CD4-positive, alpha-beta T cell (primary cell): ENCODE results near the gene MEIKIN. TPM values are rescaled to one million over a fixed set of nuclear protein-coding genes. Genes with fewer than 3 reads are reported as not detected.

Source experiments
- ATAC-seq: fragments of 200-7000 bp; cut with Tn5 transposase; one replicate; pipeline ENCODE4 v1.10.0; 2022; ENCODE audit warnings: mild to moderate bottlenecking; ENCODE audit not compliant: poor library complexity
- CTCF ChIA-PET: fragments of 350-600 bp; sonication (Branson Sonifier 250); formaldehyde crosslinking; loops from one replicate; lab custom pipeline; 2021; ENCODE audit warnings: antibody characterized with exemption, inconsistent platforms; lab: Charles Lee
- POLR2A ChIA-PET: fragments of 350-600 bp; sonication (Branson Sonifier 250); formaldehyde crosslinking; loops from one replicate; lab custom pipeline; 2021; ENCODE audit warnings: antibody characterized with exemption, inconsistent platforms; lab: Charles Lee
- DNase-seq, 14 experiments: peaks; one replicate each; pipeline ENCODE4 v3.0.0-alpha.2; 2013 to 2020; ENCODE audit warnings: mixed read lengths in 2 of 14
- H3K27ac ChIP-seq, 2 donors: one replicate each; pipeline versions ENCODE4 v1.5.1 to v1.7.0; 2013; ENCODE audit warnings: low read length in 2 of 2, low read depth in 1 of 2, mild to moderate bottlenecking in 1 of 2
- H3K27me3 ChIP-seq, 2 experiments: 1 replicate in 1 of 2; 2 replicates in 1 of 2; pipeline versions ENCODE4 v1.6.1 to v1.7.0; 2013; ENCODE audit warnings: low read length in 2 of 2, control low read depth in 1 of 2, mild to moderate bottlenecking in 1 of 2, moderate library complexity in 1 of 2; ENCODE audit not compliant: insufficient read depth in 2 of 2, control insufficient read depth in 1 of 2
- H3K36me3 ChIP-seq: one replicate; pipeline ENCODE4 v1.6.1; 2013; ENCODE audit warnings: low read length, control low read depth; ENCODE audit not compliant: insufficient read depth
- H3K4me1 ChIP-seq: one replicate; pipeline ENCODE4 v1.6.1; 2013; ENCODE audit warnings: low read length, control low read depth; ENCODE audit not compliant: insufficient read depth
- H3K4me3 ChIP-seq: one replicate; pipeline ENCODE4 v1.5.1; 2013; ENCODE audit warnings: mild to moderate bottlenecking, low read length, moderate library complexity
- H3K9me3 ChIP-seq, 2 experiments: 1 replicate in 1 of 2; 2 replicates in 1 of 2; pipeline versions ENCODE4 v1.6.1 to v1.7.0; 2013; ENCODE audit warnings: low read length in 2 of 2, mild to moderate bottlenecking in 2 of 2, control low read depth in 1 of 2, moderate library complexity in 1 of 2; ENCODE audit not compliant: control insufficient read depth in 1 of 2, insufficient read depth in 1 of 2
- H3K27ac Mint-ChIP-seq: one replicate; pipeline ENCODE4 v1.8.0; 2020; ENCODE audit warnings: mixed read lengths
- H3K27me3 Mint-ChIP-seq: one replicate; pipeline ENCODE4 v1.8.0; 2021; ENCODE audit warnings: mixed read lengths
- H3K36me3 Mint-ChIP-seq: one replicate; pipeline ENCODE4 v1.8.0; 2021; ENCODE audit warnings: low read depth, mixed read lengths
- H3K4me1 Mint-ChIP-seq: one replicate; pipeline ENCODE4 v1.8.0; 2021; ENCODE audit warnings: low read depth, mixed read lengths
- H3K4me3 Mint-ChIP-seq: one replicate; pipeline ENCODE4 v1.8.0; 2020; ENCODE audit warnings: mild to moderate bottlenecking, mixed read lengths
- H3K9me3 Mint-ChIP-seq: one replicate; pipeline ENCODE4 v1.8.0; 2020; ENCODE audit warnings: mixed read lengths
- CTCF ChIP-seq: fragments of 200-600 bp; IDR thresholded peaks from one replicate; pipeline ENCODE4 v1.8.0; 2022; ENCODE audit warnings: antibody characterized with exemption, mild to moderate bottlenecking
- intact Hi-C, 2 experiments: fragments of 100-400 bp; cut with DNase I in 1 of 2; cut with micrococcal nuclease in 1 of 2; formaldehyde crosslinking; loops; one replicate each; pipeline versions ENCODE4 v1.15.1 to v1.9.0; 2023 to 2025; cut with DNase I, micrococcal nuclease
- total RNA-seq, 174 experiments: library from RNA in 2 of 174; stranded (reverse) in 2 of 174; gene quantifications; one replicate each; pipeline ENCODE4 v1.2.3 and lab custom pipeline; 2021 to 2026

MEIKIN gene
- total RNA-seq, 2 experiments from 2014 or later, result not detected

DNA sequence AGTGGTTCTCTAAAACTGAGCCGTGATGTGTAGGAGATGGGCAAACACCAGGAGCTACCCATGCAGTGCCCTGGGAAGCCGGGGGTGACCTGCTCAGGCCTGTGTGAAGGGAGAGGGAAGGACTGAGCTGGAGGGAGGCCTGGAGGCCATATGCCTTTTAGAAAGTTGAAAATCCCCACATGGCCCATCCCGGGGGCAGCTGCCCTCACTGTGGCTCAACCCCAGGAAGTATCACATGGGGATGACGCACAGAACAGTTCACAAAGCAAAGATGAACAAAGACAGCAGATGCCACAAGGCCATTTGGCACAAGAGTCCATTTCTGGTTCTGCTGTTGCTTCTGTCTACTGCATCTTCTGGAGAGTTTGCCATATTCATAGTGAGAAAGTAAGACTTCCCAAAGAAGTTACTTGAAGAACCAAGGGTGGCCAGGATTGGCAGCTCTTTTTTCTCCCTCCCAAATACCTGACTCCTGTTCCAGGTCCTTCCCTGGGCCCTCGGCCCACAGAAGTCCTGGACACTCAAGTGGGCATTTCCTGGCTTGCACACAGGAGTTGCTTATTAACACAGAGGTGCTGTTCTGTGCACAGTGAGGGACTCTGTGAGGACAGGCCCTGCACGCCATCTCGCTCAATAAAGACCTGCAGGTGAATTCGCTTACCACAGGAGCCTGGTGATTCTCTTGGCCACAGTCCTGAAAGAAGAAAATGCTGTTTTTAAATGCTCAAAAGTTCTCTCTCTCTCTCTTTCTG lies 40.9 kb upstream of the MEIKIN start:
- Histone ChIP-seq H3K36me3 (no peaks in the 10 kb centered on the region), H3K9me3 (no peaks in the 10 kb centered on the region), H3K4me3 (no peak overlapping the region), H3K4me1 (peaks cover 10% of the 10 kb centered on the region), H3K27me3 (no peaks in the 10 kb centered on the region), H3K27ac (no peak overlapping the region)
- peaks cover 11% of the 10 kb centered on the region for H3K4me1 Mint-ChIP-seq
- no peak for ATAC-seq
- no peaks in the 10 kb centered on the region for H3K9me3 Mint-ChIP-seq
- no peaks in the 10 kb centered on the region for H3K27me3 Mint-ChIP-seq
- no peak overlapping the region for H3K27ac Mint-ChIP-seq
- H3K4me3 Mint-ChIP-seq, result no peak overlapping the region
- no peak for DNase-seq
- no peak for TF ChIP-seq CTCF
- intact Hi-C loops, result no loop called here
- POLR2A ChIA-PET, result no interaction called here
- no peaks in the 10 kb centered on the region for H3K36me3 Mint-ChIP-seq
- CTCF ChIA-PET, result no interaction called here

DNA sequence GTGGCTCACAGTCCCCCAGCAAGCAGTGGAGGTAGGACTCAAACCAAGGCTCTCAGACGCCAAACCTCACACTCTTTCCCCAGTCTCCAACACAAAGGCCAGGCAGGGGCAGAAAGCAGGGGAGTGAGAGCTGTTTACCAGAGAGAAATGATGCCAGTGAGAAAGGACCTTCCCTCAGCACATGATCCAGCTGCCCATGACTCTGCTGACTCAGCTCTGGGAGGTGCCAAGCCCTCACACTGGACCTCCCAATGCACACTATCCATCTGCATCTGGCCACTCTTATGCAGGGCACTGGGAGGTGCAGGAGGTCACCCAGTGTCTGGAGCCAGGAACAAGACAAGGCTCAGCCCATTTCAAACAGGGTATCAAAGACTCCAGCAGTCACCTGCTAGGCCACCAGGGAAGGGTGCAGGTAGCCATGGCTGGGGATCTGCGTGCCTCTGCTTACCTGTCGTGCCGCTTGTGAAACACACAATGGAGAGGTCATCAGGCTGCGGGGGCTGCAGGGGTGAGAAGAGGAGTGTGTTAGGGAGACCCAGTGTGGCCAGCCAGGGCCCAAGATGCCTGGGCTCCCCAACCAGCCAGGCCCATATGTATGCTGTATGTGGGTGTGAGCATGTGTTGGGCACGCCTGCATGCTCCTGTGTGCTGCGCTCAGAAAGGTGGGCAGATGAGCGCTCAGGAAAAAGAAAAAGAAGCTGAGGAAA lies 39.6 kb upstream of the MEIKIN start:
- no peak overlapping the region for H3K4me3 ChIP-seq
- H3K27ac ChIP-seq, result no peak overlapping the region
- peaks cover 11% of the 10 kb centered on the region for H3K4me1 Mint-ChIP-seq
- no peaks in the 10 kb centered on the region for H3K36me3 Mint-ChIP-seq
- no peak for DNase-seq
- H3K27me3 Mint-ChIP-seq, result no peaks in the 10 kb centered on the region
- H3K4me3 Mint-ChIP-seq, result no peak overlapping the region
- TF ChIP-seq CTCF, result no peak
- no peaks in the 10 kb centered on the region for H3K9me3 ChIP-seq
- H3K4me1 ChIP-seq, result peaks cover 10% of the 10 kb centered on the region
- no peaks in the 10 kb centered on the region for H3K27me3 ChIP-seq
- ATAC-seq, result no peak
- H3K36me3 ChIP-seq, result no peaks in the 10 kb centered on the region
- ChIA-PET POLR2A (no interaction called here), CTCF (no interaction called here)
- H3K27ac Mint-ChIP-seq, result no peak overlapping the region
- H3K9me3 Mint-ChIP-seq, result no peaks in the 10 kb centered on the region
- intact Hi-C loops, result no loop called here

DNA sequence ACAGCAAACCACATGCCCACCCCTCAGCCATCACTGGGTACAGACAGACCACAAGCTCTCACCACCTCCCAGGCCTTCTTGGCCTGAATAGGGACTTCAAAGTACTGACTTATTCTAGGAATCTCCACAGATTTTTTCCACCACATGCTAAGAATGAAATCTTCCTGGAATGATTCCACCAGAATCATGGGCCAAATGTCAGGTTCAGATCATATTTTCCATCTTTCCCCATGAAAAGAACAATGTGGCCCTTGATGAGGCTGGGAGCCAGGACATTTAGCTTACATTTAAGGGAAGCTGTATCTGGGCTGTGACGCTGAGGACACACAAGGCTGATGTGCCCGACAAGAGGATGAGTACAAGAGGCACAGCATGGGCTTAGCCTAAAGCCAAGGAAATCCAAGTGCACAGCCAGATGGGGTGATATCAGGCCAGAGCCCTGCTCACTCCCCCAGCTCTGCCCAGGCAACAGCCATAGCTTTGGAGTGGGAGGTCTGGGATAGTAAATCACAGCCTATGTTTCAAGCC lies 37.8 kb upstream of the MEIKIN start:
- H3K36me3 Mint-ChIP-seq, result no peaks in the 10 kb centered on the region
- TF ChIP-seq CTCF, result no peak
- CTCF ChIA-PET, result no interaction called here
- no peak overlapping the region for H3K27ac Mint-ChIP-seq
- no peak overlapping the region for H3K4me3 ChIP-seq
- no peaks in the 10 kb centered on the region for H3K9me3 Mint-ChIP-seq
- peaks cover 19% of the 10 kb centered on the region for H3K4me1 Mint-ChIP-seq
- intact Hi-C loops, result no loop called here
- POLR2A ChIA-PET, result interaction anchor here (1.4 kb wide), 1 partner anchor 20 kb away, joined by 3 read pairs; no protein-coding TSS in a partner anchor
- no peaks in the 10 kb centered on the region for H3K27me3 Mint-ChIP-seq
- H3K27ac ChIP-seq, result no peak overlapping the region
- ATAC-seq, result no peak
- H3K27me3 ChIP-seq, result no peaks in the 10 kb centered on the region
- H3K9me3 ChIP-seq, result no peaks in the 10 kb centered on the region
- H3K36me3 ChIP-seq, result no peaks in the 10 kb centered on the region
- DNase-seq, result no peak
- peaks cover 10% of the 10 kb centered on the region for H3K4me1 ChIP-seq
- H3K4me3 Mint-ChIP-seq, result no peak overlapping the region
